GM23248 (cell line): Measurements from ENCODE around the gene TSNAX.

ENCODE experiments used
- EZH2 ChIP-seq: fragments of 200-600 bp; sonication (generic); IDR thresholded peaks from 2 replicates; pipeline ENCODE4 v1.6.1; 2018; ENCODE audit warnings: antibody characterized with exemption, mild to moderate bottlenecking; ENCODE audit not compliant: insufficient read depth, poor library complexity, severe bottlenecking
- EZH2phosphoT487 ChIP-seq: fragments of 200-600 bp; sonication (generic); IDR thresholded peaks from 2 replicates; pipeline ENCODE4 v1.6.1; 2018; ENCODE audit warnings: antibody characterized with exemption, moderate library complexity, mild to moderate bottlenecking, low read depth; ENCODE audit not compliant: insufficient read depth

DNA sequence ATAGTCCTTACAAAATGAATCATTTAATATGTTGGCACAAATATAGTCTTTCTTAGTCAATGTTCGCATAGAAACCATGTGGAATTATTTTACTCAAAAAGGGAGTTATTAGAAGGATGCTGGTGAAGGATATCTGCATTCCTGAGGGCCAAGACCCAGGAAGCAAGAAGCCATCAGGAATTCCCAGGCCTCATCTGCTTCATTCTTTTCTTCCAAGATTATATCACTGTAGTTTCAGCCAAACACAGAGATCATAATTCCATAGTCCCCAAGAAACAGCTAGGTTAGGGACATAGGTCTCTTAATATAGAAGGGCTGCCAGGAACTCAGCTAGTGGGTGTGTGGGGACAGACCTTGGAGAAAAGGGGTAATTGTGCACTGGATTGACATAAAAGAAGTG lies 69.5 kb downstream of the TSNAX start:
- no peak for TF ChIP-seq EZH2
- TF ChIP-seq EZH2phosphoT487, result no peak
